DMS153 treated with DMSO at 0.1 percent for 48 hours (cell line): ENCODE data around the gene LHFPL2.
"Not testable (repeated sequence)": the region's sequence is repeated elsewhere in the genome, so short reads cannot be mapped to it uniquely, and the experiment has no call there.

Experiments used
- DNase-seq: peaks from one replicate; lab custom pipeline; 2025; ENCODE audit not compliant: unreplicated experiment; lab: John Stamatoyannopoulos, UW

The LHFPL2 gene

DNA sequence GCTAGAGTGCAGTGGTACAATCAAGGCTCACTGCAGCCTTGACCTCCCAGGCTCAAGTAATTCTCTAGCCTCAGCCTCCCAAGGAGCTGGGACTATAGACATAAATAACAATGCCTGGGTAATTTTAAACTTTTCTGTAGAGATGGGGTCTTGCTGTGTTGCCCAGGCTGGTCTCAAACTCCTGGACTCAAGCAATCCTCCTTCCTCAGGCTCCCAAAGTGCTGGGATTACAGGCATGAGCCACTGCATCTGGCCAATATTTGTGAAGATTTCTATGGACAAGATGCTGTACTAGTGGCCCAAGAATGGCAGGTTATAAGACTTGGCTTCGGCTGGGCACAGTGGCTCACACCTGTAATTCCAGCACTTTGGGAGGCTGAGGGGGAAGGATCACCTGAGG, 18.4 kb upstream of the LHFPL2 start:
- DNase-seq: not testable (repeated sequence)

DNA sequence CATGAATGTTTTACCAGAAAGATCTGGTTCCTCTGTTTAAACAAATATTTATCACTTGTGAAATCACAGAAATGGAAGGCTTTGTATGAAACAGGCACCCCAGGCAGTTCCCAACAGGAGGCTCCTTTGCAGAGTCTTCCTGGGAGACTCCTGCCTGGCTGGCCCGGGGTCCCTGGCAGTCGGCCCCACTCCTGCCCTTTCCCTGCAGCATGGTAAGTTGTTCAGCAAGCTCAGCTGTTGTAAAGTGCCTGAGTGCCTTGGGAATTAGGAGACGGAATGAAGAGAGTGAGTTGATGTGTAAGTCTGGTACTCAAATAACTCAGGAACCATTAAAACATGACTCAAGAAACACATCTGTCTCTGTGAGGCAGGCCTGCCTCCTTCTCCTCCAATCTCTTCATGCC, 17.5 kb upstream of the LHFPL2 start:
- no peak for DNase-seq

DNA sequence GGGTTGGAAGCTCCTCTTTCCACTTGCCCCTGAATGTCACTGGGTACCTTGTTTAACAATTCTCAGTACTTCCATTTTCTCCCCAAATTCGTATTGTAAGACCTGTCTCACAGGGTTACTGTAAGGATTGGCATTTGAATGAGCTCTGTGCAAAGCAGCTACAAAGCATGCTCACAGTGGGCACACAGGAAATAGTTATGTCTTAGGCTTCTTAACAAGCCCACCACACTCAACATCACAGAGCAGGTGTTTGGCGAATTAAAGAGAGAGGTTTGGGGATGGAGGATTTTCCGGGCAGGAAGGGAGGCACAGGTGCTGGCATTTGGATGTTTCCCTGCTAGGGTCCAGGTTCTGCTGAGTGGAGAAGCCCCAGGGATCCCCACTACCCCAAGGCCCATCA, 17.0 kb upstream of the LHFPL2 start:
- no peak for DNase-seq

DNA sequence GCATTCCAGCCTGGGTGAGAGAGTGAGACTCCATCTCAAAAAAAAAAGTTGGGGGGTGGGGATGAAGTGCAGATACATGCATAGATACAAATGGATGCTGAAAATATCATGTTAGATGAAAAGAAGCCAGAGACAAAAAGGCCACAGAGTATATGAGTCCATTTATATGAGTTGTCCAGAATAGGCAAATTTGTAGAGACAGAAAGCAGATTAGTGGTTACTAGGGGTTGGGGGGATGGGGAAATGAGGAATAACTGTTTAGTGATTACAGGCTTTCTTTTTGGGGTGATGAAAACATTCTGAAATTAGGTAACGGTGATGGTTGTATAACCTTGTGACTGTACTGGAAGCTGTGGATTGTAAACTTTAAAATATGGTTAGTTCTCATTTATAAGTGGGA, 13.8 kb upstream of the LHFPL2 start:
- DNase-seq: no peak

DNA sequence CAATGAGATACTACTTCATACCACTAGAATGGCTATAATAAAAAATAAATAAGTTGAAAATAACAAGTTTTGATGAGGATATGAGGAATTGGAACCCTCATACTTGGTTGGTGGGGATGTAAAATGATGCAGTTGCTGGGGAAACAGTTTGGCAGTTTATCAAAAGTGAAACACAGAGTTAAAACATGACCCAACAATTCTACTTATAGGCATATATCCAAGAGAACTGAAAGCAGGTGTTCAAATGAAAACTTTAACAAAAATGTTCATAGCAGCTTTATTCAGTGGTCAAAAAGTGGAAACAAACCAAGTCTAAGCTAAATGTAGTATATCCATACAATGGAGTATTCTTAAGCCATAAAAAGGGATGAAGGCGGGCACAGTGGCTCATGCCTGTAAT, 13.1 kb upstream of the LHFPL2 start:
- DNase-seq: no peak

DNA sequence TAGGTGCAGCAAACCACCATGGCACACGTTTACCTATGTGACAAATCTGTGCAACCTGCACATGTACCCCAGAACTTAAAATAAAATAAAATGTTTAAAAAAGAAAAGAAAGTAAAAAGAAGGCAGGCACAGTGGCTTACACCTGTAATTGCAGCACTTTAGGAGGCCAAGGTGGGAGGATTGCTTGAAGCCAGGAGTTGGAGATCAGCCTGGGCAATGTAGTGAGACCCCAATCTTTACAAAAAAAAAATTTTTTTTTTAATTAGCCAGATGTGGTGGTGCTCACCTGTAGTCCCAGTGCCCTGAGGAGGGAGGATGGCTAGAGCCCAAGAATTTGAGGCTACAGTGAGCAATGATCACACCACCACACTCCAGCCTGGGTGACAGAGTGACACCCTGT, 12.5 kb upstream of the LHFPL2 start:
- DNase-seq: no peak

DNA sequence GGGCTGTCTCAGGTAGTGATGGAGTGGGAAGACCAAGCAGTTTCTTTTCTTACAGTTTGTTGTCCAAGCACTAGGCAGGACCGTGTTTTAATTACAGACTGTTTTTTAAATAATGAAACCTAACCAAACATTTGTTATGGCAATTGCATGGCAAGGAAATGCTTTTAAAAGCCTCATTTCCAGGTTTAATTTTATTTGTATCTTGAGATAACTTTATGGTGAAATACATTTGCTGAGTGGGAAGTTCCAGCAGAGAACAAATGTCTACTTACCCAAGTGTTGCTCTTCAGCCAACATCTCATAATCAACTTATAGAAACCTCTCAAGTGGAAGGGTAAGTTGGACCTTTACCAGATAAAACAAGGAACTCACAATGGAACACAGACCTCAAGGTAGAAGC, 11.8 kb upstream of the LHFPL2 start:
- no peak for DNase-seq

DNA sequence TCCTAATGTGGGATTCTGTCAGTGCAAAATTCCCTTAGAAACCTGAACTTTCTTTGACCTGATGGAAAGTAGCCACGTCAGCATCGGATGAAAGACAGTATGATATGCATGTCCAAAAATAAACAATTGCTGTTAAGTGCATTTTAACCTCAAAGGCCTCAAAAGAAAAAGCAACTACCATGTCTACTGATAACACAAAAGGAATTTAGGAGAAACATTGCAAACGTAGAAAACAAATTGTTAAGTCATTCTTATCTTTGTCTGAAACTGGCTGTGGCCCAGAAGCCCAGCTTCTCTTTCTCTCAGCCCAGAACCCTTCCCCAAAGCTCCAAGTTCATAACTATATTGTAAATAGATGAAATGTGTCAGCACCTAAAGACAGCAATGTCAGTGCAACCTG, 11.1 kb upstream of the LHFPL2 start:
- DNase-seq: no peak

DNA sequence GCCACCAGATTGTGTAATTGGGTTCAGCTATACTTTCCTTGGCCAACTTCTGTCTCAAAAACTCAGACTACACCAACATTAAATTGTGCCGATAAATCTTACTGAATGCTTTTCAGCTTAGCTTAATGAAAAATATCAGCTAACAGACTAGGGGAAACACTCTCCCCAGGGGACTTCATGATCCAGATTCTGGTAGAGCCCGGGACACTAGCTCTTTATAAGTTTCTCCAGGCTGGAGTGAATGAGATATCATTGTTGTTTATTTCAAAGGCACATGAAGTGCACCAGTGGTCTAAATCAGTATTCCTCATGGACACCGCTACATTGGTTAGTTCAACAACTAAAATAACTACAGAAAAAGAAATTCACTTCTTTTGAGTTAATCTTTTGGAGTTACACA, 10.5 kb upstream of the LHFPL2 start:
- DNase-seq: no peak

DNA sequence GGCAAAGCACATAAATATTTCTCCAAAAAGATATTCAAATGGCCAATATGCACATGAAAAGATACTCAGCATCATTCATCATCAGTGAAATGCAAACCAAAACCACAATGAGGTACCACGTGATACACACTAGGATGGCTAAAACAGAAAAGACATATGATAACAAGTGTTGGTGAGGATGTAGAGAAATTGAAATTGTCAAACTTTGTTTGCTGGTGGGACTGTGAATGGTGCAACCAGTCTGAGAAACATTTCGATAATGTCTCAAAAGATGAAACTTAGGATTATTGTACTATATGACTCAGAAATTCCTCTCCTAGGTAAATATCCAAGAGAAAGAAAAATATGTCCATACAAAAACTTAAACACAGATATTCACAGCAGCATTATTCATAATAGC, 8.6 kb upstream of the LHFPL2 start:
- DNase-seq: no peak

DNA sequence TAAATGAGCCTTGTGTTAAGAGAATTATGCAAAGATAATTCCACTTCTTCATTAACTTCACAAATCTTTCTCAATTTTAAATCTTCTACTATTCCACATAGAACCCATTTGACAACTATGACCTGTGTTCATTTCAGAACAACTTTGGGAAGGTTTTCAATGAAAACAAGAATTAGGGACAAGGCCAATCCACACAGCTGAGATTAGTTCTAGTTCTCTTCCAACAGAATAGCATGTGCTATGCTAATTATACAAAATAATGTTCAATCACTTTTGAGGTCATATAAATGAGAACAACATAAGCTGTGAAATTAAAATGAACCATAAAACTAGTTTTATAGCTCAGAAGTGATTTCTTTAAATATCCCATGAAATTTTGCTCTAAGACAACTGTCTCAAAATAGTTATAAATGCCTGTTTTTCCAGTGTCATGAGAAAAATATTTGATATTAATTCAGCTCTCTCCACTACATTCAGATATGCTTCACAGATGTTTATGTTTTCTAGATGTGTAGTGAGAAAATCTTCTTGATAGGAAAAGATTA, 7.2 kb upstream of the LHFPL2 start:
- no peak for DNase-seq

DNA sequence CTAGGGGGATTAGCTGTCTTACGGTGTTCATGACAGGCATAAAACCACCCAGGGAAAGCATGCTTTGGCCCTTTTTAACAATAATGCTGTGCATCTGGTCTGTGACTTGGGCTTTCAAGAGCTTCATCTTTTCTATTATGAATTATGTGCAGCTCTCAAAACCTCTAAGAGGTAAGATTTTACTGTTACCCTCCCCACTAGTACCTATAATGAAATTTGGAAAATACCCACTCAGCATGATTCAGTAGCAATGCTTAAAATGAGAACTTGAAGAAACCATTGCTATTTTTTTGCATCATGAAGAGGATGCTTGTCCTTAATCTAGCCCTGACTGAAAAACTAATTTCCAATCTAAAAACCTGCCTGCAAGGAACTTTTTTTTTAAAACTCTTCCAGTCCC, 5.8 kb upstream of the LHFPL2 start:
- no peak for DNase-seq

DNA sequence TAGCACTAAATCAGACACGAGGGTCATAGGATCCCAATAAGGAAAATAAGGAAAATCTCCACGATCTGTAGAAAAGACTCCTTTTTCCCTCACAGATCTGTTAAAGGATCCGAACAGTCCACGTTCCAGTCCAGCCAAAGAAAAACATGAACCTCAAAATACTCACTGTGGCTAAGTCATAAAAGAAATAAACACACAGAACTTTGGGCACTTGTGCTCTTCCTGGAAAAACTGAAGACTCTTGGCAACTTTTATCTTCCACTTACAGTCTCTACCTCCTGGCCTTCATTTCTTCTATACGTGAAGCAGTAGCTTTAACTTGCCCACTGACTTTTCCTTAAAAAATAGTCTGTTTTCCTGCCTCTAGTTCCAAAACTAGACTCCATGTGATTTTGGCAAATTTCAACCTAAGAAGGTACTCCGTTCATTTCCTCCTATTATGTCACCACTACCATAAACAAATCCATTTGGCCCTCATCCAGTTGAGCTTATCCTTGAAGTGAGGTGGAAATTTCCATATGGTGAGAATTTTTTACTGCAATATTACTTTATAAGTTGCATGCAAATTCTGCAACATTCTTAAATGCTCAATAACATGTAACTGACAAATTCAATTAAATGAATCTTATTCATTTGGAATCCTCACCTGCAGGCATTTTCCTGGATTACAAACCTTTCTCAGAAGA, 5.3 kb upstream of the LHFPL2 start:
- no peak for DNase-seq

DNA sequence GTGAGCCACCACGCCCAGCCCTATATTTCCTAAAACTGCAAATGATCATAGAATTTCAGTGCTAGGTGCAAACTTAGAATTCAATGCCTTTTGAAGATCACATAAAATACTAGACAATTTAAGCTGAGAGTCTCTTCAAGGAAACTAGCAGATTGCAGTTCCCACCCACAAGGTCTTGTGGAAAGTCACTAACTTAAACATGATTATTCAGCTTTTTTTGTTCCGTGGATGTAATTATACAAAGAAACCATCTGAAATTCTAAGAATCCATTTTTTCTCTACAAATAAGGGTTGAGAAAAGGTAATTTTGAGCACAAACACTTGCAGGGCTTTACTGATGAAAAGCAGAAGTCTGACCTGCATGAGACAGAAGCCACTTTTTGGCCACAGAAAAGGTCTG, 4.5 kb upstream of the LHFPL2 start:
- no peak for DNase-seq

DNA sequence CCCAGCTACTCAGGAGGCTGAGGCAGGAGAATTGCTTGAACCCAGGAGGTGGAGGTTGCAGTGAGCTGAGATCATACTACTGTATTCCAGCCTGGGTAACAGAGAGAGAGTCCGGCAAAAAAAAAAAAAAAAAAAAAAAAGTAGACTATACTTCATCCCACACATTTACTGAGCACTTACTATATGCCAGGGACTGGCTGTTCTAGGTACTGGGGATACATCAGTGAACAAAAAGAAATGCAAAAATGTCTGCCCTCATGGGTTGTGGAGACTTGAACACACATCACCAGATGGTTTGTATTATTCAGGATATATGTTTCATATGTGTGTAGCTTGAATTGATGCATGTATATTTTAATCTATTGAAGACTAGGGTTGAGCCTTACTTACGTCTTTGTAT, 2.9 kb upstream of the LHFPL2 start:
- DNase-seq: no peak

DNA sequence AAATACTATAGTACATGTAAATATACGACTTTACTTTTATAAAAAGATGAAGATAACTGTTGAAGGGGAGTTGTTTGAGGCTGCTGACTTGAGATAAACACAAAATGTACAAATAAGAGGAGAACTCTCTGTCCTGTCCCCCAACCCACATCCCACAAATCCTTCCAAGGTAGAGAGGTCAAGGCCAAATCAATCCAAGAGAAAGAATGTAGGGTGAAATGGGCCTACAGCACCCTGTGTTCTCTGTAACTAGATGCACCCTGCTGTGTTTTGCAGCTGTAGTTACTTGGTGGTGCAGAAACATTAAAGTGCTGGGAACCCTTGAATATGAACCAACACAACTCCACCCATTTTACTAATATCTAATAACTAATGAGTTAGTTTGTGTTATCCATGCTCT, 2.0 kb upstream of the LHFPL2 start:
- no peak for DNase-seq

DNA sequence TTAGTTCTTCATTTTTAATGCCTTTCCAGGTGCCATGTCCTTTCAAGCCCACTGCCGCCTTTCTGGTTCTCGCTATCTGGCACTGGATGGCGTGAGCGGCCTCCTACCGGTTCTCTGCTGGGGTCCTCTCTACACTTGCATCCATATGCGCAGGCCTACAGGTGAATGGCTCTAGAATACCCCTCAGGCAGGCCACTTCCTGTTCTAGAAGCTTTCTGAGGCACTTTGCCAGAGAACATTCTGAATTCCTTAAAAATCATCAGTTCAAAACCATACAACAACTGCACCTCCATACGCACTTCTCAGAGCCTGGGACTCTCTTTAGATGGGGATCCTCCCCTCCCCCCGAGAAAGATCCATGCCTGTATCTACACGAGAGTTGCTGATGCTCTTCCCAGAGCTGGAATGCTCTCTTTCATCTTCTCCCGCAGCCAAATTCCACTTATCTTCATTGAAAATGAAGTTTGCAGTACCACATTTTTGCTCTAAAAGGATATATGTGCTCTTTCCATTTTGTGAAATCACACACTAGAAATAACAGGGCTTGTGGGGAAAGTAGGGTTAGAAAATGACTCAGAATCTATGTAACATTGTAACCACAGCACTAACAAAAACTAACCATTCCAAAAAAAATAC, 1.4 kb upstream of the LHFPL2 start:
- no peak for DNase-seq

DNA sequence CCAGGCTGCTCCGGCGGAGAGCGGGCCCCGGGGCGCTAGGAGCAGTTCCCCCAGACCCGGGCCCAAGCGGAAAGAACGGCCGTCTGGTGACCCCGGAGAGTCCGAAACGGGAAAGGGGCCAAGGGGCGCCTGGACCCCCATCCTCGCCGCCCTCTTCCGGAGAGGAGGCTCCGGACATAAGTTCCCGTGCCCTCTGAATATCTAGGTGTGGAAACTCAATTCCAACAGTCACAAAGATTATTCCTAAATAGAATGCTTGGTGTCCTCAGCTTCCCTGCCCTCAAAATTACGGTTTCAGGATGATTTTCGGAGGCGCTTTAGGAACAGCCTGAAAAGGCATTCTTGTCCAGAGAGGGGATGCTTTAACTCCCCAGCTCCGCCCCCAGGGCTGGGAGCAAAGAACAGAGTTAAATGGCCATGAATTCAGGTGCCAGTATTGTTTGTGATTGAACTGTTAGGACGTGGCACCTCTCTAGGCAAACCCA, 681 bp upstream of the LHFPL2 start:
- no peak for DNase-seq

DNA sequence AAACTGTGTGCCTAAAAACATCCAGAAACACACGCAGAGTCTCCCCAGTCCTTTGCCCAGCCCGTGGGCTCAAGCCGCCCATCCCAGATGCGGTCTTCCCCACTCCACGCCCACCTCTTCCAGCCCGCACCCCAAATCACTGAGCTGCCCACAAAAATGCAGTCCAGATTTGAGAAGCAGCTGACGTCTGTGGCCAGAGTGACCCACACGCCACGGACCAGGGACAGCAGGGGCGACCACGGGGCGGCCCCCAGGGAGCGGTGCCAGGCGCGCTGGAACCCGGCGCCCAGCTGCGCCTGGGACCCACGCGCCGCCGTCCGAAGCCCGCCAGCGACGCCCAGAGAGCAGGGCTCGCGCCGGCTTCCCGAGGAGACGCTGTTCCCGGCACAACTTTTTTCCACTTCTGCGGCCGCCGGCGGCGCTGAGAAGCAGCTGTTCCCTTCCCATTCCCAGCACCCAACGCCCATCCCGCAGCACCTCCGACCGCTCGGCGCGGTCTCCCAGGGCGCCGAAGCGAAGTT, 674 bp downstream of the LHFPL2 start:
- peak; percentile 4 for DNase-seq

DNA sequence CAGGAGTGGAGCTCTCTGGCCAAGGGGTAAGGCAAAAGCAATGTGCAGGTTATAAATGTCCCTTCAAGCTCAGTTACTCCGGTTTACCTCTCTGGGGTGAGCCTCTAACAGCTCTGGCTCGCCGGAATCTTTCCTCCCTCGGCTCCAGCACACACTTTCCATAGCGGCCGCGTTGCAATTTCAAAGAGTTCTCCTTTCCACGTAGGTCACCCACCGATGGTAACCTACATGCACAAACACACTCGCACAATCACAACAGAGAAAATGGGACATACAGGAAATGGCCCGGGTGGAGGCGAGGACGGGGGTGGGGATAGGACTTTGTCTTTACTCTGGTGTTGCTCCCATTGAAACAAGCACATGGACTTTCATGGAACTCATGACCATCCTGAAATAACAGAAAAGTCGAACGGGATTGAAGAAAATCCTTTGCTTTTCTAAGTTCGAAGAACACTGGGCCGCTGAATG, 1.2 kb downstream of the LHFPL2 start:
- DNase-seq: no peak

DNA sequence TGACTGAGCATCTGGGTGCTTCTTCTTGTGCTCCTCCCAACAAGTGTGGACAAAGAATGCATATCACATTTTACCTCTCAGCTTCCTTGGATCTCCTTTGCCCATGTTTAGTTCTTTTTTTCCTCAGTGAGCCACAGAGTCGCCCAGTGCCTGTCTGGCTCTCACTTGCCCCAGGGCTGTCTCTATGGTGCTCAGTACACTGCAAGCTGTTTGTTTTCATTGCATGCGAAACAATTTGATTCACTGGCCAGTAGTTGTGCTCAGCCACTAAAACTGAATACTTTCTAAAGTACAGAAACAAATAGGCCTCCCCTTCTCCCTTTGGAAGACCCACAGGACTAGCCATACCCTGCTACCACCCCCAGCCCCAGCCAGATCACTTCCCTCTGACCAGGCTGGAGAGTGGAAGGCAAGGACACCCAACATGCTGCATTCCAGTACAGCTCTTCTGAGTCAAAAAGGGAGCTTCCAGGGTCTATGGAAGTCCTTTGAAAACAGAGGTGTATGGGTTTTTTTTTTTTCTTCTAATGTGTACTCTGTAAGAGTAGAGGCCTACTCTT, 3.8 kb downstream of the LHFPL2 start:
- no peak for DNase-seq

DNA sequence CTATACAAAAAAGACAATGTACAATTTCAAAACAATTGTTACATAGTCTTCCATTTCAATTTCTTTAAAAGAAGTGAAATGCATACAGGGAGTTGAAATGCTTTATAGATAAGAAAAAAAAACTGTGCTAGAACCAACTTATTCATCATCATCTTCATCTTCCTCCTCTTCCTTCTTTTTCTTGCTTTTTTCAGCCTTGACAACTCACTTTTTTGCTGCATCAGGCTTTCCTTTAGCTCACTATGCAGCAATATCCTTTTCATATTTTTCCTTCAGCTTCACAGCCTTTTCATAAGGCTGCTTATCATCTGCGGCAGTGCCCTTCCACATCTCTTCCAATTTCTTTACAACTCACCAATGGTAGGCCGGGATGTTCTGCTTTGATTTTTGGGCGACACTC, 4.4 kb downstream of the LHFPL2 start:
- no peak for DNase-seq
